Spleen (tissue), 11 donors: ENCODE results near the gene COL6A3. TPM values are rescaled to one million over a fixed set of nuclear protein-coding genes. Genes with fewer than 3 reads are reported as not detected.

Experiments
- DNase-seq: peaks from one replicate; pipeline ENCODE4 v3.0.0-alpha.2; 2020
- H3K27ac ChIP-seq, 8 donors: fragments of 200-600 bp; sonication (generic) in 7 of 8; 1 replicate in 4 of 8; 2 replicates in 4 of 8; pipeline versions ENCODE4 v1.5.0 to v1.8.0; 2016 to 2021; ENCODE audit warnings: inconsistent platforms in 4 of 8, mild to moderate bottlenecking in 4 of 8, moderate library complexity in 1 of 8
- H3K27me3 ChIP-seq, 7 donors: fragments of 200-600 bp; sonication (generic) in 6 of 7; replicated peaks in 1 of 7; 1 replicate in 4 of 7; 2 replicates in 3 of 7; pipeline versions ENCODE4 v1.5.0 to v1.8.0; 2016 to 2021; ENCODE audit warnings: inconsistent platforms in 3 of 7, mild to moderate bottlenecking in 1 of 7
- H3K36me3 ChIP-seq, 6 donors: fragments of 200-600 bp; sonication (generic) in 5 of 6; 1 replicate in 4 of 6; 2 replicates in 2 of 6; pipeline versions ENCODE4 v1.5.0 to v1.8.0; 2016 to 2021; ENCODE audit warnings: inconsistent platforms in 2 of 6
- H3K4me1 ChIP-seq, 6 donors: fragments of 200-600 bp; sonication (generic) in 5 of 6; 1 replicate in 3 of 6; 2 replicates in 3 of 6; pipeline versions ENCODE4 v1.5.0 to v1.8.0; 2016 to 2021; ENCODE audit warnings: inconsistent platforms in 3 of 6
- H3K4me3 ChIP-seq, 8 donors: fragments of 200-600 bp; sonication (generic) in 7 of 8; 1 replicate in 4 of 8; 2 replicates in 4 of 8; pipeline versions ENCODE4 v1.5.0 to v1.8.0; 2016 to 2021; ENCODE audit warnings: inconsistent platforms in 4 of 8, mild to moderate bottlenecking in 4 of 8, moderate library complexity in 2 of 8
- H3K9me3 ChIP-seq, 8 donors: fragments of 200-600 bp; sonication (generic) in 7 of 8; 1 replicate in 4 of 8; 2 replicates in 4 of 8; pipeline versions ENCODE4 v1.5.0 to v1.8.0; 2016 to 2021; ENCODE audit warnings: inconsistent platforms in 4 of 8
- CTCF ChIP-seq, 11 experiments: fragments of 200-600 bp in 7 of 11; fragments of 450-650 bp in 4 of 11; sonication (generic) in 4 of 11; IDR thresholded peaks in 8 of 11; conservative IDR thresholded peaks in 3 of 11; 1 replicate in 7 of 11; 2 replicates in 4 of 11; pipeline versions ENCODE4 v1.4.0 to v1.8.0; 2016 to 2021; ENCODE audit warnings: antibody characterized with exemption in 11 of 11, inconsistent platforms in 4 of 11, mild to moderate bottlenecking in 1 of 11
- POLR2A ChIP-seq, 3 donors: fragments of 450-650 bp; IDR thresholded peaks; one replicate each; pipeline ENCODE4 v1.5.1; 2017; ENCODE audit warnings: antibody characterized with exemption in 3 of 3, mild to moderate bottlenecking in 1 of 3
- POLR2AphosphoS5 ChIP-seq, 3 donors: sonication (generic); formaldehyde crosslinking; IDR thresholded peaks; one replicate each; pipeline ENCODE4 v1.5.1; 2017; ENCODE audit warnings: antibody characterized with exemption in 3 of 3
- WGBS, 5 donors: extraction: QIAGEN DNeasy Blood & Tissue Kit in 3 of 5; methylation state at CpG; one replicate each; pipeline versions ENCODE4 v1.1.5 to v1.1.7; 2013 to 2018; 5-methylcytosine and 5-hydroxymethylcytosine counted together
- intact Hi-C: fragments of 100-400 bp; cut with DNase I; formaldehyde crosslinking; loops from one replicate; pipeline ENCODE4 v1.15.0; 2023; ENCODE audit warnings: low total_unique reads
- polyA plus RNA-seq, 3 donors: library from polyadenylated mRNA; stranded (reverse); fragments of 200-250 nt; gene quantifications; one replicate each; pipeline ENCODE4 v1.2.1, GENCODE V29; 2013
- total RNA-seq, 7 donors: library from RNA; depleted of rRNA in 3 of 7; stranded (reverse); fragments of >200 nt in 3 of 7; fragmentation: NEBNext Ultra II Directional in 4 of 7; extraction: Animal tissue kit (Norgen Biotek cat#: 25700) in 4 of 7; gene quantifications; one replicate each; pipeline versions ENCODE4 v1.1.0 to v1.2.1, GENCODE V29; 2016 to 2021
- donor health status: healthy with polysubstance abuse.
- donor health status: DM: no; HTN: no; CAD: no; lungs with moderate emphysema.
- donor health status: DM: no; HTN: no; CAD: no.
- donor health status: Bipolar disorder and iron deficiency.
- donor health status: healthy.
- donor health status: DM: no; HTN: no; CAD: no.
- donor health status: DM: yes; HTN: yes; CAD: no.

The COL6A3 gene
- total and polyA plus RNA-seq, 10 donors: 8.3 to 146 (median 65.4) TPM

- intact Hi-C loops: no loop called here
- TF ChIP-seq POLR2A (IDR thresholded peaks at IDR 0.05): no peak
- no peak for TF ChIP-seq POLR2AphosphoS5 (IDR thresholded peaks at IDR 0.05)
- no peak for TF ChIP-seq CTCF (IDR thresholded peaks at IDR 0.05 in 8 of 11, conservative IDR thresholded peaks at IDR 0.05 in 3 of 11)
- peaks cover 0 to 5% (median 0%) of the 10 kb centered on the region in 7 donors for H3K27me3 ChIP-seq
- 65 to 82% (median 75%) methylated on average over 6 of the region's 6 CpGs for whole genome bisulfite sequencing, 5 donors
- no peaks in the 10 kb centered on the region for H3K9me3 ChIP-seq
- no peaks in the 10 kb centered on the region for H3K4me1 ChIP-seq
- no peak overlapping the region for H3K4me3 ChIP-seq
- no peak for DNase-seq
- H3K27ac ChIP-seq: no peak overlapping the region
- H3K36me3 ChIP-seq: no peaks in the 10 kb centered on the region
Observed at GRCh38 chr2:237278568-237278967, 135.4 kb downstream of the COL6A3 start.

GRCh38 chr2:237276716-237277490 is 137.1 kb downstream of the COL6A3 start:
- Histone ChIP-seq H3K36me3 (no peaks in the 10 kb centered on the region), H3K27me3 (peaks cover 0 to 7% (median 0%) of the 10 kb centered on the region in 7 donors), H3K9me3 (no peaks in the 10 kb centered on the region), H3K4me1 (no peaks in the 10 kb centered on the region), H3K27ac (no peak overlapping the region), H3K4me3 (no peak overlapping the region)
- intact Hi-C loops: no loop called here
- no peak for DNase-seq
- 74 to 90% (median 82%) methylated on average over 8 of the region's 8 CpGs for WGBS, 5 donors
- TF ChIP-seq POLR2AphosphoS5 (IDR thresholded peaks at IDR 0.05) (no peak), CTCF (IDR thresholded peaks at IDR 0.05 in 8 of 11, conservative IDR thresholded peaks at IDR 0.05 in 3 of 11) (no peak), POLR2A (IDR thresholded peaks at IDR 0.05) (no peak)

Other genes with a start within 250 kb of the COL6A3 start
- gene MLPH, start 73.1 kb upstream of the COL6A3 start, total RNA-seq: 1 to 10 TPM in 1 of 7 donors, under 1 TPM in 3, not detected in 3; 0.29 to 1.4 (median 0.52) TPM
- gene MLPH, start 73.1 kb upstream of the COL6A3 start, polyA plus RNA-seq: 1 to 10 TPM in 1 of 3 donors, under 1 TPM in 2; 0.09 to 1.4 (median 0.26) TPM
- gene PRLH, start 152.4 kb upstream of the COL6A3 start, total RNA-seq: not detected
- not detected for gene PRLH, start 152.4 kb upstream of the COL6A3 start, polyA plus RNA-seq
- 1 to 10 TPM in 3 of 7 donors, under 1 TPM in 1, not detected in 3; 0.46 to 2.2 (median 1.3) TPM for gene RAB17, start 176.6 kb upstream of the COL6A3 start, total RNA-seq
- under 1 TPM; 0.24 to 0.67 (median 0.57) TPM for gene RAB17, start 176.6 kb upstream of the COL6A3 start, polyA plus RNA-seq
- 100 to 1,000 TPM; 110 to 164 (median 144) TPM for gene LRRFIP1, start 213.4 kb upstream of the COL6A3 start, total RNA-seq
- gene LRRFIP1, start 213.4 kb upstream of the COL6A3 start, polyA plus RNA-seq: 10 to 100 TPM; 40.4 to 46.3 (median 44.4) TPM